GM21825 (cell line): ENCODE measurements around the gene IL1R2.

Source experiments
- ATAC-seq: cut with Tn5 transposase; IDR thresholded peaks from one replicate; pipeline ENCODE4 v1.9.1; 2021; ENCODE audit warnings: mild to moderate bottlenecking, moderate library complexity; ENCODE audit not compliant: unreplicated experiment

IL1R2 gene

GRCh38 chr2:101991721-101992145 is at the start of gene IL1R2:
Gene IL1R2, plus strand, starts transcription at chr2:101991960. Its CDS starts 16,616 bp downstream, at chr2:102008576.
- ATAC-seq: no peak

GRCh38 chr2:101942851-101943250 is 48.9 kb upstream of the IL1R2 start:
- no peak for ATAC-seq

GRCh38 chr2:101946372-101947039 is 45.3 kb upstream of the IL1R2 start:
- ATAC-seq: no peak

- no peak for ATAC-seq
Observed at GRCh38 chr2:101947374-101947773, 44.4 kb upstream of the IL1R2 start.

GRCh38 chr2:101948625-101949155 is 43.1 kb upstream of the IL1R2 start:
- ATAC-seq: no peak

- no peak for ATAC-seq
Observed at GRCh38 chr2:101949304-101949703, 42.5 kb upstream of the IL1R2 start.

- ATAC-seq: no peak
Observed at GRCh38 chr2:101951296-101951695, 40.5 kb upstream of the IL1R2 start.

- no peak for ATAC-seq
Observed at GRCh38 chr2:101952551-101952950, 39.2 kb upstream of the IL1R2 start.

- no peak for ATAC-seq
Observed at GRCh38 chr2:101956465-101957438, 35.0 kb upstream of the IL1R2 start.

GRCh38 chr2:101958061-101958460 is 33.7 kb upstream of the IL1R2 start:
- ATAC-seq: no peak

GRCh38 chr2:101960819-101961337 is 30.9 kb upstream of the IL1R2 start:
- ATAC-seq: no peak

GRCh38 chr2:101961338-101962191 is 30.2 kb upstream of the IL1R2 start:
- no peak for ATAC-seq

- ATAC-seq: no peak
Observed at GRCh38 chr2:101962309-101962708, 29.5 kb upstream of the IL1R2 start.

- no peak for ATAC-seq
Observed at GRCh38 chr2:101963198-101963597, 28.6 kb upstream of the IL1R2 start.

GRCh38 chr2:101967826-101968513 is 23.8 kb upstream of the IL1R2 start:
- no peak for ATAC-seq

GRCh38 chr2:101969723-101970122 is 22.0 kb upstream of the IL1R2 start:
- no peak for ATAC-seq

GRCh38 chr2:101970901-101971300 is 20.9 kb upstream of the IL1R2 start:
- no peak for ATAC-seq

GRCh38 chr2:101971836-101972235 is 19.9 kb upstream of the IL1R2 start:
- no peak for ATAC-seq

GRCh38 chr2:101972621-101973434 is 18.9 kb upstream of the IL1R2 start:
- no peak for ATAC-seq
